Activated naive CD4-positive, alpha-beta T cell treated with anti-CD3 and anti-CD28 coated beads for 36 hours (primary cell): ENCODE results near the gene OAS3. TPM values are rescaled to one million over a fixed set of nuclear protein-coding genes. Genes with fewer than 3 reads are reported as not detected.

Experiments used
- CTCF ChIA-PET: fragments of 350-600 bp; sonication (Branson Sonifier 250); formaldehyde crosslinking; loops from one replicate; lab custom pipeline; 2021; ENCODE audit warnings: antibody characterized with exemption; lab: Charles Lee
- DNase-seq: peaks from one replicate; pipeline ENCODE4 v3.0.0-alpha.2; 2020
- H3K27ac Mint-ChIP-seq: one replicate; pipeline ENCODE4 v1.8.0; 2021; ENCODE audit warnings: mild to moderate bottlenecking, mixed read lengths
- H3K27me3 Mint-ChIP-seq: one replicate; pipeline ENCODE4 v1.8.0; 2021; ENCODE audit warnings: low read depth, mixed read lengths
- H3K36me3 Mint-ChIP-seq: one replicate; pipeline ENCODE4 v1.8.0; 2021; ENCODE audit warnings: low read depth, mixed read lengths
- H3K4me1 Mint-ChIP-seq: one replicate; pipeline ENCODE4 v1.8.0; 2021; ENCODE audit warnings: low read depth, mixed read lengths
- H3K4me3 Mint-ChIP-seq: one replicate; pipeline ENCODE4 v1.8.0; 2021; ENCODE audit warnings: mild to moderate bottlenecking, moderate library complexity, mixed read lengths
- H3K9me3 Mint-ChIP-seq: one replicate; pipeline ENCODE4 v1.8.0; 2021; ENCODE audit warnings: mixed read lengths
- intact Hi-C: fragments of 100-400 bp; cut with micrococcal nuclease; formaldehyde crosslinking; loops from one replicate; pipeline ENCODE4 v1.15.1; 2023
- total RNA-seq, 2 experiments: library from RNA; stranded (reverse); gene quantifications; one replicate each; pipeline ENCODE4 v1.2.3, GENCODE V29; 2021

Gene OAS3
- total RNA-seq: 10 to 100 TPM; 26.1 to 28.0 TPM

- no peaks in the 10 kb centered on the region for H3K9me3 Mint-ChIP-seq
Measured at GRCh38 chr12:112937741-112938719, at the start of gene OAS3. Gene OAS3, plus strand, starts transcription at chr12:112938474. Its CDS starts 57 bp downstream, at chr12:112938531.

GRCh38 chr12:112891093-112892024, 46.9 kb upstream of the OAS3 start:
- no peaks in the 10 kb centered on the region for H3K27me3 Mint-ChIP-seq
- H3K27ac Mint-ChIP-seq: no peak overlapping the region
- no peaks in the 10 kb centered on the region for H3K9me3 Mint-ChIP-seq
- CTCF ChIA-PET: interaction anchor here (1.7 kb wide), 1 partner anchor 9 kb away, joined by 7 read pairs; no protein-coding TSS in a partner anchor
- intact Hi-C loops: no loop called here
- no peaks in the 10 kb centered on the region for H3K36me3 Mint-ChIP-seq
- H3K4me3 Mint-ChIP-seq: no peak overlapping the region
- no peaks in the 10 kb centered on the region for H3K4me1 Mint-ChIP-seq
- DNase-seq: no peak

More at GRCh38 chr12:112937741-112938719, at the start of gene OAS3:
- CTCF ChIA-PET: interaction anchor here (0.9 to 1.6 kb wide), 6 partner anchors 31 to 55 kb away, joined by 3 to 9 read pairs (median 4); partner anchors contain the start of genes OAS1 and OAS2
- no peaks in the 10 kb centered on the region for H3K27me3 Mint-ChIP-seq
- peaks cover 31% of the 10 kb centered on the region for H3K4me1 Mint-ChIP-seq
- H3K36me3 Mint-ChIP-seq: peaks cover 1% of the 10 kb centered on the region
- peak within 1 kb of the TSS; percentile 80 for H3K4me3 Mint-ChIP-seq
- DNase-seq: peak; percentile 61
- intact Hi-C loops: loop anchor here (1.0 to 2.0 kb wide), 3 partner anchors 31 to 40 kb away; partner anchors contain the start of genes OAS1 and OAS2
- peak within 1 kb of the TSS; percentile 67 for H3K27ac Mint-ChIP-seq

- Mint-ChIP-seq H3K27ac (no peak overlapping the region), H3K27me3 (no peaks in the 10 kb centered on the region), H3K4me3 (no peak overlapping the region), H3K36me3 (no peaks in the 10 kb centered on the region), H3K9me3 (no peaks in the 10 kb centered on the region), H3K4me1 (no peaks in the 10 kb centered on the region)
- CTCF ChIA-PET: interaction anchor here (1.7 kb wide), 1 partner anchor 8 kb away, joined by 7 read pairs; no protein-coding TSS in a partner anchor
- DNase-seq: no peak
- intact Hi-C loops: no loop called here
Measured at GRCh38 chr12:112892856-112893255, 45.4 kb upstream of the OAS3 start.

DNA sequence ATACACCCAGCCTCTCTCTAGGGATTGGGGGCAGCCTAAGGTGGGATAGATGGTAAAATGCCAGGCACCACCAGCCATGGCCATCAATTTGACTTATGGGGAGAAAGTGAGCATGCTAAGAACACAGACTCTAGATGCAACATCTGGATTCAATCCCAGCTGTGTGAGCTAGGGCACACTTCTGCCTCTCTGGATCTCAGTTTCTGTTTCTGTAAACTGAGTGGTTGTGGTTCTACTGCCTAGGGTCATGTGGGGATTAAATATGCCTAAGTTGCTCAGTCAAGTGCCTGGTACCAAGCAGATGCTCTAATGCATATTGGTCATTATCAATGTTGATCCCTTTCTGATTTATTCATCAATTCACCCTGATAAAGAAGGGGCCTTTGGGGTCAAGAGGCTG, 44.1 kb upstream of the OAS3 start:
- Mint-ChIP-seq H3K4me3 (no peak overlapping the region), H3K27me3 (no peaks in the 10 kb centered on the region)

DNA sequence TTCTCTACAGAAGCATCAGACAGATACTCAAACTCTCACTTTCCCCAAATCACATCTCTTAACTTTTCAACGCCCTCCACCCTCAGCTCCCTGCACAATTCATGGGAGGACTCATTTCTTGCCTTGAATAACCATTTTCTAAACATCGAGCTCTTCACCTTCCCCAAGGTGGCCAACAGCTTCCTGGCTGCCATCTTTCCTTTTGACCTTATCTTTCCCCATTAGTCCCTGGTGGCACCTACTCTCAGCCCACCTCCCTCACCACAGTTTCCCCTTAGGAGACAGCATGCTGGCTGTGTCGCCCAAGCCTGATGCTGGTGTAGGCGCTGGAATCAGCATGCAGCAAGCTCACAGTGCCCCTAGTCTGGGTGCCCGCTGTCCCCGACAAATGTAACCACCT, 39.9 kb upstream of the OAS3 start:
- H3K4me1 Mint-ChIP-seq: peaks cover 7% of the 10 kb centered on the region
- H3K9me3 Mint-ChIP-seq: no peaks in the 10 kb centered on the region
- H3K27ac Mint-ChIP-seq: no peak overlapping the region
- no peaks in the 10 kb centered on the region for H3K27me3 Mint-ChIP-seq
- H3K36me3 Mint-ChIP-seq: no peaks in the 10 kb centered on the region
- CTCF ChIA-PET: interaction anchor here (0.6 to 3.8 kb wide), 4 partner anchors 11 to 131 kb away, joined by 3 to 16 read pairs (median 6); no protein-coding TSS in a partner anchor
- intact Hi-C loops: no loop called here
- H3K4me3 Mint-ChIP-seq: no peak overlapping the region
- DNase-seq: no peak

More for the DNA sequence above, 44.1 kb upstream of the OAS3 start:
- Mint-ChIP-seq H3K4me1 (no peaks in the 10 kb centered on the region), H3K36me3 (no peaks in the 10 kb centered on the region), H3K27ac (no peak overlapping the region), H3K9me3 (no peaks in the 10 kb centered on the region)
- CTCF ChIA-PET: no interaction called here
- intact Hi-C loops: no loop called here
- no peak for DNase-seq

- peak; percentile 65 for DNase-seq
- no peaks in the 10 kb centered on the region for H3K36me3 Mint-ChIP-seq
- no peak overlapping the region for H3K27ac Mint-ChIP-seq
- intact Hi-C loops: loop anchor here (1.0 to 5.0 kb wide), 5 partner anchors 38 to 272 kb away; partner anchors contain the start of genes OAS2 and OAS3
- H3K27me3 Mint-ChIP-seq: no peaks in the 10 kb centered on the region
- no peaks in the 10 kb centered on the region for H3K9me3 Mint-ChIP-seq
- CTCF ChIA-PET: interaction anchor here (0.5 to 3.8 kb wide), 23 partner anchors 8 to 185 kb away, joined by 3 to 29 read pairs (median 4); partner anchors contain the start of genes OAS2 and OAS3
- H3K4me1 Mint-ChIP-seq: peaks cover 18% of the 10 kb centered on the region
- no peak overlapping the region for H3K4me3 Mint-ChIP-seq
Measured at GRCh38 chr12:112900298-112901145, 37.8 kb upstream of the OAS3 start.

DNA sequence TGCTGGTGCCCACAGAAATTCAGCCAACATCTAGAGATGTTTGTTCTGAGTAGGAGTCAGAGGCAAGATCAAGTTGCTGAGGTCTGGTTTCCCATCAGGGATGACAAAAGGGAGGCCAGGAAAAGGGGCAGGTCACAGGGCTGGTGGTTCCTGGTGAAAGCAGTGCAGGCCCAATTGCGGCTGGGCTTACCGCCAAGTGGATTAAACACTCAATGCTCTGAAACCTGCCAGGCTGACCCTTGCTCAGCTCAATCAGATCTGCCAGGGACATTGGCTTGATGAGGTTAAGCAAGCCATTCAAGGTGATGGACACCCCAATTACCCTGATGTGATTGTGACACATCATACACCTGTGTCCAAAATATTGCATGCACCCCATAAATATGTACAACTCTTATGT, 37.0 kb upstream of the OAS3 start:
- Mint-ChIP-seq H3K9me3 (no peaks in the 10 kb centered on the region), H3K4me3 (no peak overlapping the region), H3K27me3 (no peaks in the 10 kb centered on the region), H3K27ac (no peak overlapping the region), H3K4me1 (peaks cover 23% of the 10 kb centered on the region), H3K36me3 (no peaks in the 10 kb centered on the region)
- intact Hi-C loops: loop anchor here (5.0 kb wide), 2 partner anchors 196 to 271 kb away; no protein-coding TSS in a partner anchor
- no peak for DNase-seq
- CTCF ChIA-PET: interaction anchor here (0.8 to 3.8 kb wide), 15 partner anchors 8 to 163 kb away, joined by 3 to 29 read pairs (median 7); partner anchors contain the start of genes OAS2 and OAS3

GRCh38 chr12:112904571-112904970, 33.7 kb upstream of the OAS3 start:
- Mint-ChIP-seq H3K27me3 (no peaks in the 10 kb centered on the region), H3K27ac (no peak overlapping the region), H3K4me3 (no peak overlapping the region), H3K36me3 (peaks cover 11% of the 10 kb centered on the region), H3K4me1 (peaks cover 52% of the 10 kb centered on the region), H3K9me3 (no peaks in the 10 kb centered on the region)
- no peak for DNase-seq
- intact Hi-C loops: loop anchor here (5.0 kb wide), 2 partner anchors 193 to 268 kb away; no protein-coding TSS in a partner anchor
- CTCF ChIA-PET: interaction anchor here (1.7 kb wide), 1 partner anchor 88 kb away, joined by 4 read pairs; no protein-coding TSS in a partner anchor

DNA sequence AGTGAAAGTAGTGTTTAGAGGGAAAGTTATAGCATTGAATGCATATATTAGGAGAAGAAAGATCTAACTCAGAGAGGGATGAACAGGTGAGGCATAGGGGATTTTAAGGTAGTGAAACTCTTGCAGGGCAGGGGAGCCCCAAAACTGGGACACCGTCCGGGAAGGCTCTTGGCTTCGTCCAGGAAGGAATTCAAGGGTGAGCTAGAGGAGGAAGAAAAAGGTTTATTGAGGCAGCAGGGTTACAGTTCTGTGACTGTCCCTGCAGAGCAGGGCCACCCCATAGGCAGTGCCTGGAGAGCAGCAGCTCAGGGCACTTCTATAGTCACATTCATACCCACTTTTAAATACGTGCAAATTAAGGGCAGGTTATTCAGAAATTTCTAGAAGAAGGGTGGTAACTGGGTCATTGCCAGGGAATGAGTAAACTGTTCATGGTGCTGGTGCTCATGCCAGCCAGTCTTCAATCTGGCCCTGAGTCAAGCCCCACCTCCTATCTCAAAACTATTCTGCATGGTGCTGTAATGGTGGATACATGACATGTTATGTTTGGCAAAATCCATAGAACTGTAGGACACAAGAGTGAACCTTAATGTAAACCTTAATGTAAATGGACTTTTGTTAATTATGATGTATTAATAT, 32.7 kb upstream of the OAS3 start:
- H3K36me3 Mint-ChIP-seq: peaks cover 15% of the 10 kb centered on the region
- H3K4me1 Mint-ChIP-seq: peaks cover 60% of the 10 kb centered on the region
- no peaks in the 10 kb centered on the region for H3K27me3 Mint-ChIP-seq
- DNase-seq: no peak
- H3K9me3 Mint-ChIP-seq: no peaks in the 10 kb centered on the region
- H3K27ac Mint-ChIP-seq: no peak overlapping the region
- intact Hi-C loops: loop anchor here (2.0 to 5.0 kb wide), 3 partner anchors 31 to 408 kb away; no protein-coding TSS in a partner anchor
- no peak overlapping the region for H3K4me3 Mint-ChIP-seq
- CTCF ChIA-PET: interaction anchor here (1.7 kb wide), 1 partner anchor 87 kb away, joined by 4 read pairs; no protein-coding TSS in a partner anchor

DNA sequence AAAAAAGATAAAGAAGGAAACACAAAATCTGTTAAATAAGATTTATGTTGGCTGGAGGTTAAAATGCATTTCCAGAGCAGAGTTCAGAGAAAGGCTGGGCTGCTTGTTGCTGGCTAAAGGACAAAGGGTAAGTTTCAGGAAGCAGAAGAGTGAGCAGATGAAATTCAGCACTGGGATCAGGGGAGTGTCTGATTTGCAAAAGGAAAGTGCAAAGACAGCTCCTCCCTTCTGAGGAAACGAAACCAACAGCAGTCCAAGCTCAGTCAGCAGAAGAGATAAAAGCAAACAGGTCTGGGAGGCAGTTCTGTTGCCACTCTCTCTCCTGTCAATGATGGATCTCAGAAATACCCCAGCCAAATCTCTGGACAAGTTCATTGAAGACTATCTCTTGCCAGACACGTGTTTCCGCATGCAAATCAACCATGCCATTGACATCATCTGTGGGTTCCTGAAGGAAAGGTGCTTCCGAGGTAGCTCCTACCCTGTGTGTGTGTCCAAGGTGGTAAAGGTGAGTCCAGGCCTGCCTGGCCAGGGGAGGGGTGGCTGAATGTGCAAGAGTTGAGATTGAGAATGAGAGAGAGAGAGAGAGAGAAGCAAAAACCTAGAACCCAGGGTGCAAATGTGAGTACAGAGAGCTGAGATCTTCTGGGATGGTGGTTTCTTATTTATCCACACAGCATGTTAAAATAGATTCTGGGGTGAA, 31.4 kb upstream of the OAS3 start, which contains the start of gene OAS1:
TSS of gene OAS1 (plus strand) at position 251 of the 703 bp plus-strand sequence. CDS start at position 329, 78 bp downstream.
- peak within 1 kb of the TSS; percentile 81 for H3K27ac Mint-ChIP-seq
- H3K36me3 Mint-ChIP-seq: peaks cover 17% of the 10 kb centered on the region
- H3K4me1 Mint-ChIP-seq: peaks cover 62% of the 10 kb centered on the region
- DNase-seq: peak; percentile 59
- H3K27me3 Mint-ChIP-seq: no peaks in the 10 kb centered on the region
- H3K4me3 Mint-ChIP-seq: peak within 1 kb of the TSS; percentile 87
- intact Hi-C loops: loop anchor here (1.0 to 5.0 kb wide), 4 partner anchors 30 to 410 kb away; partner anchors contain the start of gene OAS2
- CTCF ChIA-PET: interaction anchor here (0.6 to 4.5 kb wide), 10 partner anchors 7 to 1060 kb away, joined by 3 to 16 read pairs (median 4); partner anchors contain the start of genes OAS2 and OAS3
- no peaks in the 10 kb centered on the region for H3K9me3 Mint-ChIP-seq
